RWPE1 (cell line): ENCODE results near the gene OR2V1.
"Not testable (repeated sequence)": the region's sequence is repeated elsewhere in the genome, so short reads cannot be mapped to it uniquely, and the experiment has no call there.

Experiments
- CTCF ChIA-PET: fragments of 350-600 bp; sonication (Branson Sonifier 250); formaldehyde crosslinking; extraction: SDS; loops from one replicate; lab custom pipeline; 2021; lab: Yijun Ruan, JAX
- POLR2A ChIA-PET: fragments of 400-600 bp; formaldehyde crosslinking; extraction: SDS; loops from one replicate; lab custom pipeline; 2020; ENCODE audit warnings: antibody characterized with exemption; ENCODE audit not compliant: low non-redundant PET; lab: Yijun Ruan, JAX
- DNase-seq: peaks from one replicate; pipeline ENCODE4 v3.0.0; 2012; ENCODE audit warnings: low spot score
- H3K27ac ChIP-seq: fragments of 450-650 bp; 2 replicates; pipeline ENCODE4 v1.5.1; 2017
- TF ChIP-seq, protein P1 (sequence below): fragments of 450-650 bp; conservative IDR thresholded peaks from 2 replicates; pipeline ENCODE4 v1.5.1; 2017; ENCODE audit warnings: low read depth, mild to moderate bottlenecking

The OR2V1 gene, protein sequence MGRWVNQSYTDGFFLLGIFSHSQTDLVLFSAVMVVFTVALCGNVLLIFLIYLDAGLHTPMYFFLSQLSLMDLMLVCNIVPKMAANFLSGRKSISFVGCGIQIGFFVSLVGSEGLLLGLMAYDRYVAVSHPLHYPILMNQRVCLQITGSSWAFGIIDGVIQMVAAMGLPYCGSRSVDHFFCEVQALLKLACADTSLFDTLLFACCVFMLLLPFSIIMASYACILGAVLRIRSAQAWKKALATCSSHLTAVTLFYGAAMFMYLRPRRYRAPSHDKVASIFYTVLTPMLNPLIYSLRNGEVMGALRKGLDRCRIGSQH

DNA sequence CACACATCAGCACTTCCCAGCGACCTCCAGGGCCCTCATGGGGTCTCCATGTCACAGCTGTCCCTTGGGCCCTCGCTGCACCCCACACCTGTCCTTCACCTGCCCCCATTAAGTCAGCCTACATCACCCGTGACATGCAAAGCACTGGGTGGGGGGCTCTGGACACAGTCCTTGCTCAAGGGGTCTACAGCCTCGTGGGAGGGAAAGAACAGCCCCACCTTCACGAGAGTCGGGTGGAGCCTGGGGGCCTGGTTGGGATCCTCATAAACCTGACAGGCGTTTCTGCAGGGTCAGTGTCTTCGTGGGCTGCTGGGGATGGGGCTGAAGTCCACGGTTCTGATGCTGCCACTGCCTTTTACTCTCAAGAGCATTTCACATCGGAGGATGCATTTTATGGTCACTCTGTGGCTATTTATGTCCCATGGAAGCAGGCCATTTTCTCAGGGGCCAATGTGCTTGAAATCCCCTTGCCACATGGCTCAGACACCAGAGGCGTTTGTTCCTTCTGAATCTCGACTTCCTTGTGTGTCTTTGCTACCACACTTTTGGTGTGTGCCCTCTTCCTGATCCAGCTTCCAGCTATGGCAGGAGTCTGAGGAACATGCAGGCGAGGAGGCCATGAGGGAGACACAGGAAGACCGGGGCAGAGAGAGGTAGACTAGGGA is at the start of gene OR2V1:
OR2V1 (minus strand) TSS at position 338 of the 665 bp plus-strand sequence. CDS start 5,865 bp downstream, outside the sequence.
- no peak within 1 kb of the TSS for H3K27ac ChIP-seq
- ChIA-PET POLR2A (no interaction called here), CTCF (no interaction called here)
- TF ChIP-seq, protein P1, sequence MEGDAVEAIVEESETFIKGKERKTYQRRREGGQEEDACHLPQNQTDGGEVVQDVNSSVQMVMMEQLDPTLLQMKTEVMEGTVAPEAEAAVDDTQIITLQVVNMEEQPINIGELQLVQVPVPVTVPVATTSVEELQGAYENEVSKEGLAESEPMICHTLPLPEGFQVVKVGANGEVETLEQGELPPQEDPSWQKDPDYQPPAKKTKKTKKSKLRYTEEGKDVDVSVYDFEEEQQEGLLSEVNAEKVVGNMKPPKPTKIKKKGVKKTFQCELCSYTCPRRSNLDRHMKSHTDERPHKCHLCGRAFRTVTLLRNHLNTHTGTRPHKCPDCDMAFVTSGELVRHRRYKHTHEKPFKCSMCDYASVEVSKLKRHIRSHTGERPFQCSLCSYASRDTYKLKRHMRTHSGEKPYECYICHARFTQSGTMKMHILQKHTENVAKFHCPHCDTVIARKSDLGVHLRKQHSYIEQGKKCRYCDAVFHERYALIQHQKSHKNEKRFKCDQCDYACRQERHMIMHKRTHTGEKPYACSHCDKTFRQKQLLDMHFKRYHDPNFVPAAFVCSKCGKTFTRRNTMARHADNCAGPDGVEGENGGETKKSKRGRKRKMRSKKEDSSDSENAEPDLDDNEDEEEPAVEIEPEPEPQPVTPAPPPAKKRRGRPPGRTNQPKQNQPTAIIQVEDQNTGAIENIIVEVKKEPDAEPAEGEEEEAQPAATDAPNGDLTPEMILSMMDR, result no peak
- DNase-seq, result no peak

DNA sequence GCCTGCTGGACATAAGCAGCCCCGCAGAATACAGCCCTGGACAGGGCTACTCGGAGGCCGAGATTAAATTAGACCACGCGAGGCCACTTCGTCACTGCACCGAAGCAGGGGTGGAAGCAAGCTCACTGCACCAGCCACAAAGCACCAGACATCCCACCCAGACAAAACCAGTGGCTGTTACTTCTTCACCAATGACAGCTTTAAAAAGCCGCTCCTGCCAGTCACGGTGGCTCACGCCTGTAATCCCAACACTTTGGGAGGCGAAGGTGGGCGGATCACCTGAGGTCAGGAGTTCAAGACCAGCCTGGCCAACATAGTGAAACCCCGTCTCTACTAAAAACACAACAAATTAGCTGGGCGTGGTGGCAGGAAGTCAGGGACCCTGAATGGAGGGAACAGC is 46.6 kb upstream of the OR2V1 start:
- H3K27ac ChIP-seq, POLR2A ChIA-PET, DNase-seq: not testable (repeated sequence)
- CTCF ChIA-PET, result interaction anchor here (1.2 kb wide), 1 partner anchor 10 kb away, joined by 3 read pairs; no protein-coding TSS in a partner anchor

DNA sequence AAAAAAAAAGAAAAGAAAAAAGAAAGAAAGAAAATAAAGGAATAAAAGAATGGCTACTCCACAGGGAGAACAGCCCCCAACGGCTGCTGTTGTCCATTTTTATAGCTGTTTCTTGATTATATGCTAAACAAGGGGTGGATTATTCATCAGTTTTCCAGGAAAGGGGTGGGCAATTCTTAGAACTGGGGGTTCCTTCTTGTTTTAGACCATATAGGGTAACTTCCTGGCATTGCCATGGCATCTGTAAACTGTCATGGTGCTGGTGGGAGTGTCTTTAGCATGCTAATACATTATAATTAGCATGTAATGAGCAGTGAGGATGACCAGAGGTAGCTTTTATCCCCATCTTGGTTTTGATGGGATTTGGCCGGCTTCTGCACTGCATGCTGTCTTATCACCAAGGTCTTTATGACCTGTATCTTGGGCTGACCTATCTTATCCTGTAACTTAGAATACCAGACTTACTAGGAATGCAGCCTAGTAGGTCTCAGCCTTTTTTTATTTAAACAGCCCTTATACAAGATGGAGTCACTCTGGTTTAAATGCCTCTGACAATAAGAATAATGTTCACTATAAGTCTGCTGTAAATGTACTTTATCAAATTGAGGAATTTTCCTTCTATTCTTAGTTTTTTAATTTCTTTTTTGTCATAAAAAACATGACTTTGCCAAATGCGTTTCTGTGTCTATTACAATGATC is 45.4 kb upstream of the OR2V1 start:
- ChIA-PET POLR2A (interaction anchor here (0.7 kb wide), 1 partner anchor 14 kb away, joined by 4 read pairs; no protein-coding TSS in a partner anchor), CTCF (interaction anchor here (0.7 to 1.2 kb wide), 2 partner anchors 9 to 18 kb away, joined by 3 to 4 read pairs; no protein-coding TSS in a partner anchor)
- TF ChIP-seq, protein P1, result no peak
- H3K27ac ChIP-seq, result no peak overlapping the region
- no peak for DNase-seq

DNA sequence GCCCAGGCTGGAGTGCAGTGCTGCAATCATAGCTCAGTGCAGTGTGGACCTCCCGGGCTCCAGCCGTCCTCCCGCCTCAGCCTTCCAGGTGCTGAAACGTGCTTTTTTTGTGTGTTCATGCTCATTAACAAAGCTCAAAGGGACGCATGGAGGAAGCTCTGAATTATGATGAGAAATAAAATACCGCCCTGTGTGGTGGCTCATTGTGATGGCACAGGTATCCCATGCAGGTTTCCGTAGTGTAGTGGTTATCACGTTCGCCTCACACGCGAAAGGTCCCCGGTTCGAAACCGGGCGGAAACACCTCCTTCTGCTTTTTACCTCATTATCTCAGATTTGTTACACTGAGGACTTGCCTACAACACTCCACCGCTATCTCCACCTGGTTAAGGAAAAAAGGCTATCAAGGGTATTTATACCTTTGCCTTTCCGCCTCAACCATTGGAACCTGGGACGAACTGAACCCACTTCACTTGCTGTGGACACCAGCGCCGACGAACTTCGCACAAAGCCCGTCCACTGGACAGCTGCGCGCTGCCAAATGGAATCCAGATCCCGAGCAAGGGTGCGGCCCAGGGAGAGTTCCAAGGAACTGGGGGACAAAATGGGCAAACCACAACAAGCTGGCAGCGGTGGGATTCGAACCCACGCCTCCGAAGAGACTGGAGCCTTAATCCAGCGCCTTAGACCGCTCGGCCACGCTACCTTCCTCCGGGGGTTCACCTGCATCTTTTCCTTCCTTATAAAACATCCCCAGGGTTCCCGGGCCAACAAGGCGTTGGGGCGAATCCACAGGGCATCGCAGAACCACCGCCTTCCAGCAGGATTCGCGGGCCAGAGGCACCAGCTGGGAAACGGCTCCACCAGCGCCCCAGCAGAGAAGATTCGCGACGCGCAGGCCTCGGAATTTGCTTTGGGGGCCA is 42.7 kb upstream of the OR2V1 start:
- no peak overlapping the region for H3K27ac ChIP-seq
- TF ChIP-seq, protein P1, result peak; percentile 61
- POLR2A ChIA-PET, result interaction anchor here (0.6 kb wide), 1 partner anchor 11 kb away, joined by 3 read pairs; no protein-coding TSS in a partner anchor
- peak; percentile 72 for DNase-seq
- CTCF ChIA-PET, result interaction anchor here (0.6 to 3.1 kb wide), 25 partner anchors 11 to 567 kb away, joined by 3 to 26 read pairs (median 4); no protein-coding TSS in a partner anchor

DNA sequence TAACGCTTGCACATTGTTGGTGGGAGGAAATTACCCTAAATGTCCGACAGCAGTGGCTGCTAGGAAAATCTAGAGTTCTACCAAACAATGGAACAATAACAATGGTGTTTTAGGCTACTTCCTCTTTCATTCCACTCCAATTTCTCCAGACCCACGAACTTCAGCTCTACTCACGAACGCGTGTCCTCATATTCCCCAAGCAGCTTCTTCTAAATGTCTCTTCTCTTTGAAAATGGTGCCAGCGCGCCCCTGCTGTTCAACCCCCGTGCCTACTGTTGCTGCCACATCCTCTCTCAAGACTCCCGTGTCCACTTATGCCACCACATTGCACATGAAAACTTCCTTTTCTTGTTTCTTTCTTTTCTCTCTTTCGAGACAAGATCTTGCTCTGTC is 42.1 kb upstream of the OR2V1 start:
- TF ChIP-seq, protein P1, result peak; percentile 94
- no peak overlapping the region for H3K27ac ChIP-seq
- CTCF ChIA-PET, result interaction anchor here (0.6 to 3.1 kb wide), 32 partner anchors 11 to 655 kb away, joined by 3 to 26 read pairs (median 4); partner anchors contain the start of gene FLT4
- POLR2A ChIA-PET, result no interaction called here
- peak; percentile 61 for DNase-seq

DNA sequence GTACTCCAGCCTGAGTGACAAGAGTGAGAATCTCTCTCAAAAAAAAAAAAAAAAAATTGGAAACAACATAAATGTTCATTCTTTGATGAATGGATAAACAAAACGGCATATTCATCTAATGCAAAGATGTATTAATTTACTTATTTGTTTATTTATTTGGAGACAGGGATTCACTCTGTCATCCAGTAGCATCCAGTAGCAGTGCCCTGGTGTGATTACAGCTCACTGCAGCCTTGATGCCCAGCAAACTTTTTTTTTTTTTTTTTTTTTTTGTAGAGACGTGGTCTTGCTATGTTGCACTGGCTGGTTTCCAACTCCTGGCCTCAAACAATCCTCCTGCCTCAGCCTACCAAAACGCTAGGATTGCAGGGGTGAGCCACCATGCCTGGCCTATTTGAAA is 40.8 kb upstream of the OR2V1 start:
- no peak overlapping the region for H3K27ac ChIP-seq
- no peak for DNase-seq
- TF ChIP-seq, protein P1, result no peak
- POLR2A ChIA-PET, result no interaction called here
- CTCF ChIA-PET, result interaction anchor here (0.7 to 3.0 kb wide), 4 partner anchors 12 to 392 kb away, joined by 3 to 26 read pairs (median 8); no protein-coding TSS in a partner anchor
